Tibial nerve (tissue), 4 donors: Measurements from ENCODE around the gene SYT1.

Experiments used
- CTCF ChIP-seq, 5 experiments: fragments of 200-600 bp in 3 of 5; fragments of 450-650 bp in 2 of 5; sonication (generic) in 3 of 5; IDR thresholded peaks; one replicate each; pipeline ENCODE4 v1.5.1; 2016 to 2019; ENCODE audit warnings: antibody characterized with exemption in 5 of 5, mild to moderate bottlenecking in 3 of 5, moderate library complexity in 2 of 5
- EP300 ChIP-seq, 2 donors: sonication (generic); formaldehyde crosslinking; IDR thresholded peaks; one replicate each; pipeline ENCODE4 v1.6.1; 2017; ENCODE audit warnings: antibody characterized with exemption in 2 of 2, mild to moderate bottlenecking in 1 of 2

GRCh38 chr12:79233341-79233781 lies 368.8 kb downstream of the SYT1 start:
- TF ChIP-seq EP300 (IDR thresholded peaks at IDR 0.05) = no peak
- TF ChIP-seq CTCF (IDR thresholded peaks at IDR 0.05) = no peak
